HepG2 (cell line): Measurements from ENCODE around the gene CYTH1. TPM values are rescaled to one million over a fixed set of nuclear protein-coding genes. Genes with fewer than 3 reads are reported as not detected.

Experiments used
- HMG20B ChIP-seq: conservative IDR thresholded peaks from 2 replicates; pipeline ENCODE4 v1.6.1; 2016; ENCODE audit warnings: missing genetic modification reagents, missing compliant biosample characterization
- HNRNPLL ChIP-seq: fragments of 200-400 bp; formaldehyde crosslinking; IDR thresholded peaks from 2 replicates; pipeline ENCODE4 v1.6.1; 2017; ENCODE audit warnings: mild to moderate bottlenecking, low read depth, low read length; ENCODE audit not compliant: poor library complexity, severe bottlenecking
- KDM3A ChIP-seq: IDR thresholded peaks from 2 replicates; pipeline ENCODE4 v1.6.1; 2018; ENCODE audit warnings: low read depth, missing compliant biosample characterization
- KLF12 ChIP-seq: sonication (generic); formaldehyde crosslinking; IDR thresholded peaks from 2 replicates; pipeline ENCODE4 v1.4.0; 2020; ENCODE audit warnings: missing genetic modification reagents, borderline replicate concordance
- NRL ChIP-seq: sonication (generic); formaldehyde crosslinking; IDR thresholded peaks from 2 replicates; pipeline ENCODE4 v1.5.0; 2020; ENCODE audit warnings: missing genetic modification reagents, mild to moderate bottlenecking, moderate library complexity, borderline replicate concordance
- RBM22 ChIP-seq: fragments of 200-400 bp; formaldehyde crosslinking; optimal IDR thresholded peaks from 2 replicates; pipeline ENCODE3; 2017; ENCODE audit warnings: mild to moderate bottlenecking, low read length, moderate library complexity
- SCMH1 ChIP-seq: sonication (generic); formaldehyde crosslinking; IDR thresholded peaks from 2 replicates; pipeline ENCODE4 v1.9.0; 2021; ENCODE audit warnings: missing genetic modification reagents, mild to moderate bottlenecking, borderline replicate concordance
- TBX3 ChIP-seq: fragments of 450-650 bp; IDR thresholded peaks from 2 replicates; pipeline ENCODE4 v1.6.1; 2017; ENCODE audit warnings: antibody characterized with exemption, mild to moderate bottlenecking, inconsistent platforms, borderline replicate concordance
- ZNF556 ChIP-seq: sonication (generic); formaldehyde crosslinking; IDR thresholded peaks from 2 replicates; pipeline ENCODE4 v1.4.0; 2020; ENCODE audit warnings: mild to moderate bottlenecking, missing genetic modification reagents, borderline replicate concordance
- ZSCAN29 ChIP-seq: sonication (generic); formaldehyde crosslinking; conservative IDR thresholded peaks from 2 replicates; pipeline ENCODE4 v1.4.0; 2020; ENCODE audit warnings: mild to moderate bottlenecking, missing genetic modification reagents
- polyA plus RNA-seq, 8 experiments: library from polyadenylated mRNA; depleted of rRNA in 3 of 8; stranded (reverse) in 7 of 8; unstranded in 1 of 8; fragments of >200 nt; fragmentation: Illumina TruSeq in 4 of 8; extraction: Trizol in 4 of 8; gene quantifications; 2 replicates each; pipeline versions ENCODE4 v1.2.1 to v1.2.3, GENCODE V29; 2011 to 2016; ENCODE audit warnings: low read depth in 4 of 8, missing spikeins in 1 of 8, mixed read lengths in 1 of 8; ENCODE audit not compliant: insufficient read depth in 1 of 8
- total RNA-seq, 5 experiments: library from RNA; depleted of rRNA; stranded (reverse); fragments of >200 nt; fragmentation: Illumina TruSeq; extraction: Trizol; gene quantifications; 2 replicates each; pipeline ENCODE4 v1.2.3, GENCODE V29; 2016; ENCODE audit warnings: low read depth in 1 of 5
- TF ChIP-seq, protein P1 (sequence below): sonication (generic); formaldehyde crosslinking; IDR thresholded peaks from one replicate; pipeline ENCODE4 v1.5.1; 2020; ENCODE audit warnings: mild to moderate bottlenecking, missing genetic modification reagents; ENCODE audit errors: not compliant biosample characterization
- TF ChIP-seq, protein P2 (sequence below): sonication (generic); formaldehyde crosslinking; IDR thresholded peaks from 2 replicates; pipeline ENCODE4 v1.8.1; 2023; ENCODE audit warnings: mild to moderate bottlenecking, missing genetic modification reagents
- TF ChIP-seq, protein P3 (sequence below): sonication (generic); formaldehyde crosslinking; IDR thresholded peaks from 2 replicates; pipeline ENCODE4 v1.5.0; 2020; ENCODE audit warnings: missing genetic modification reagents, mild to moderate bottlenecking, borderline replicate concordance
- TF ChIP-seq, protein P4 (sequence below): sonication (generic); formaldehyde crosslinking; IDR thresholded peaks from 2 replicates; pipeline ENCODE4 v1.9.0; 2021; ENCODE audit warnings: missing genetic modification reagents, borderline replicate concordance
- TF ChIP-seq, protein P5 (sequence below): sonication (generic); formaldehyde crosslinking; IDR thresholded peaks from 2 replicates; pipeline ENCODE4 v1.4.0; 2020; ENCODE audit warnings: mild to moderate bottlenecking, missing genetic modification reagents

CYTH1 gene
- total and polyA plus RNA-seq, 2 of the 13 experiments (the other 11 are each of a cell fraction or from before 2014, with no cell fraction given): 20.1 to 48.9 TPM

DNA sequence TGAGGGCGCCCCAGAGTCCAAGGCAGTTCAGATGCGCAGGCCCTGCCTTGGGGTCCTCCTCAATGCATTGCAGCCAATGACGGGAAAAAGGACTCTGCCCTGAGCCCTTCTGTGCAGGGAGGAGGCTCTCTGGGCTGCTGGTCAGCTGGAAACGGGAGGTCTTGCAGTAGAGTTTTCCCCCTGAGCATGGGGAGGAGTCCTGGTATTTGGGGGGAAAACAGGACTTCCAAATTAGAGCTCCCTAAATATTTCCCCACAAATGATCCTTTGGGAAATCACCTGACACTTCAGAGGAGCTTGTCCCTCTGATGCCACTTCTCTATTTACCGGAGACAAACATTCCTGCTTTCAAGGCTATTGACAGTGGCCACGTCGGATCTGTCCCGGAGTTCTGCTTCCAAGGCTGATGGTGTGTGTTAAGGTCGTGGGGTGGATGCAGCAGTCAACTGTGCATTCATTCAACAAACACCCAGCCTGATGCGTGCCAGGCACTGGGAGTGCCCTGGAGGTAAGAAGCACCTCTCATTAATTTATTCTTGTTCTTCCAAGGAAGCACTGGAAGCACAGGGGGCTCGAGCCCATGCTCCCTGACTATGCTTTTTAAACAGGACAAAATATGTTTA is 131.9 kb downstream of the CYTH1 start (continued):
- TF ChIP-seq TBX3 (peak; percentile 99), KDM3A (CRISPR knock-in tag) (peak; percentile 62; the same call in 1 of the 2 replicates), NRL (0 out of 2 replicates have a peak, but pooled peaks have one; percentile 36), ZNF556 (no peak), SCMH1 (no peak), KLF12 (CRISPR knock-in tag) (no peak), HNRNPLL (no peak), HMG20B (CRISPR knock-in tag) (peak; percentile 94; the same call in 1 of the 2 replicates), RBM22 (no peak), ZSCAN29 (no peak)
- TF ChIP-seq, protein P1, sequence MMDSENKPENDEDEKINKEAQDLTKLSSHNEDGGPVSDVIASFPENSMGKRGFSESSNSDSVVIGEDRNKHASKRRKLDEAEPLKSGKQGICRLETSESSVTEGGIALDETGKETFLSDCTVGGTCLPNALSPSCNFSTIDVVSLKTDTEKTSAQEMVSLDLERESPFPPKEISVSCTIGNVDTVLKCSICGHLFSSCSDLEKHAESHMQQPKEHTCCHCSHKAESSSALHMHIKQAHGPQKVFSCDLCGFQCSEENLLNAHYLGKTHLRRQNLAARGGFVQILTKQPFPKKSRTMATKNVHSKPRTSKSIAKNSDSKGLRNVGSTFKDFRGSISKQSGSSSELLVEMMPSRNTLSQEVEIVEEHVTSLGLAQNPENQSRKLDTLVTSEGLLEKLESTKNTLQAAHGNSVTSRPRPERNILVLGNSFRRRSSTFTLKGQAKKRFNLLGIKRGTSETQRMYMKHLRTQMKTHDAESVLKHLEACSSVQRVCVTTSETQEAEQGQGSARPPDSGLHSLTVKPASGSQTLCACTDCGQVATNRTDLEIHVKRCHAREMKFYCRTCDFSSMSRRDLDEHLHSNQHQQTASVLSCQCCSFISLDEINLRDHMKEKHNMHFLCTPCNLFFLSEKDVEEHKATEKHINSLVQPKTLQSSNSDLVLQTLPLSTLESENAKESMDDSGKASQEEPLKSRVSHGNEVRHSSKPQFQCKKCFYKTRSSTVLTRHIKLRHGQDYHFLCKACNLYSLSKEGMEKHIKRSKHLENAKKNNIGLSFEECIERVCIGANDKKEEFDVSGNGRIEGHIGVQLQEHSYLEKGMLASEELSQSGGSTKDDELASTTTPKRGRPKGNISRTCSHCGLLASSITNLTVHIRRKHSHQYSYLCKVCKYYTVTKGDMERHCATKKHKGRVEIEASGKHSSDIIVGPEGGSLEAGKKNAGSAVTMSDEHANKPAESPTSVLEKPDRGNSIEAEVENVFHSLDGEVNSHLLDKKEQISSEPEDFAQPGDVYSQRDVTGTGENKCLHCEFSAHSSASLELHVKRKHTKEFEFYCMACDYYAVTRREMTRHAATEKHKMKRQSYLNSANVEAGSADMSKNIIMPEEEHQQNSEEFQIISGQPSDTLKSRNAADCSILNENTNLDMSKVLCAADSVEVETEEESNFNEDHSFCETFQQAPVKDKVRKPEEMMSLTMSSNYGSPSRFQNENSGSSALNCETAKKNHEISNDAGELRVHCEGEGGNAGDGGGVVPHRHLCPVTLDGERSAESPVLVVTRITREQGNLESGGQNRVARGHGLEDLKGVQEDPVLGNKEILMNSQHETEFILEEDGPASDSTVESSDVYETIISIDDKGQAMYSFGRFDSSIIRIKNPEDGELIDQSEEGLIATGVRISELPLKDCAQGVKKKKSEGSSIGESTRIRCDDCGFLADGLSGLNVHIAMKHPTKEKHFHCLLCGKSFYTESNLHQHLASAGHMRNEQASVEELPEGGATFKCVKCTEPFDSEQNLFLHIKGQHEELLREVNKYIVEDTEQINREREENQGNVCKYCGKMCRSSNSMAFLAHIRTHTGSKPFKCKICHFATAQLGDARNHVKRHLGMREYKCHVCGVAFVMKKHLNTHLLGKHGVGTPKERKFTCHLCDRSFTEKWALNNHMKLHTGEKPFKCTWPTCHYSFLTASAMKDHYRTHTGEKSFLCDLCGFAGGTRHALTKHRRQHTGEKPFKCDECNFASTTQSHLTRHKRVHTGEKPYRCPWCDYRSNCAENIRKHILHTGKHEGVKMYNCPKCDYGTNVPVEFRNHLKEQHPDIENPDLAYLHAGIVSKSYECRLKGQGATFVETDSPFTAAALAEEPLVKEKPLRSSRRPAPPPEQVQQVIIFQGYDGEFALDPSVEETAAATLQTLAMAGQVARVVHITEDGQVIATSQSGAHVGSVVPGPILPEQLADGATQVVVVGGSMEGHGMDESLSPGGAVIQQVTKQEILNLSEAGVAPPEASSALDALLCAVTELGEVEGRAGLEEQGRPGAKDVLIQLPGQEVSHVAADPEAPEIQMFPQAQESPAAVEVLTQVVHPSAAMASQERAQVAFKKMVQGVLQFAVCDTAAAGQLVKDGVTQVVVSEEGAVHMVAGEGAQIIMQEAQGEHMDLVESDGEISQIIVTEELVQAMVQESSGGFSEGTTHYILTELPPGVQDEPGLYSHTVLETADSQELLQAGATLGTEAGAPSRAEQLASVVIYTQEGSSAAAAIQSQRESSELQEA (CRISPR knock-in tag): no peak
- TF ChIP-seq, protein P2, sequence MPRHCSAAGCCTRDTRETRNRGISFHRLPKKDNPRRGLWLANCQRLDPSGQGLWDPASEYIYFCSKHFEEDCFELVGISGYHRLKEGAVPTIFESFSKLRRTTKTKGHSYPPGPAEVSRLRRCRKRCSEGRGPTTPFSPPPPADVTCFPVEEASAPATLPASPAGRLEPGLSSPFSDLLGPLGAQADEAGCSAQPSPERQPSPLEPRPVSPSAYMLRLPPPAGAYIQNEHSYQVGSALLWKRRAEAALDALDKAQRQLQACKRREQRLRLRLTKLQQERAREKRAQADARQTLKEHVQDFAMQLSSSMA (CRISPR knock-in tag): no peak
- TF ChIP-seq, protein P3, sequence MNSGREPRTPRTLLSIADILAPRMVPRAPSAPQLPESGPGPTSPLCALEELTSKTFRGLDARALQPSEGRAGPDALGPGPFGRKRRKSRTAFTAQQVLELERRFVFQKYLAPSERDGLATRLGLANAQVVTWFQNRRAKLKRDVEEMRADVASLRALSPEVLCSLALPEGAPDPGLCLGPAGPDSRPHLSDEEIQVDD (CRISPR knock-in tag): no peak
- TF ChIP-seq, protein P4, sequence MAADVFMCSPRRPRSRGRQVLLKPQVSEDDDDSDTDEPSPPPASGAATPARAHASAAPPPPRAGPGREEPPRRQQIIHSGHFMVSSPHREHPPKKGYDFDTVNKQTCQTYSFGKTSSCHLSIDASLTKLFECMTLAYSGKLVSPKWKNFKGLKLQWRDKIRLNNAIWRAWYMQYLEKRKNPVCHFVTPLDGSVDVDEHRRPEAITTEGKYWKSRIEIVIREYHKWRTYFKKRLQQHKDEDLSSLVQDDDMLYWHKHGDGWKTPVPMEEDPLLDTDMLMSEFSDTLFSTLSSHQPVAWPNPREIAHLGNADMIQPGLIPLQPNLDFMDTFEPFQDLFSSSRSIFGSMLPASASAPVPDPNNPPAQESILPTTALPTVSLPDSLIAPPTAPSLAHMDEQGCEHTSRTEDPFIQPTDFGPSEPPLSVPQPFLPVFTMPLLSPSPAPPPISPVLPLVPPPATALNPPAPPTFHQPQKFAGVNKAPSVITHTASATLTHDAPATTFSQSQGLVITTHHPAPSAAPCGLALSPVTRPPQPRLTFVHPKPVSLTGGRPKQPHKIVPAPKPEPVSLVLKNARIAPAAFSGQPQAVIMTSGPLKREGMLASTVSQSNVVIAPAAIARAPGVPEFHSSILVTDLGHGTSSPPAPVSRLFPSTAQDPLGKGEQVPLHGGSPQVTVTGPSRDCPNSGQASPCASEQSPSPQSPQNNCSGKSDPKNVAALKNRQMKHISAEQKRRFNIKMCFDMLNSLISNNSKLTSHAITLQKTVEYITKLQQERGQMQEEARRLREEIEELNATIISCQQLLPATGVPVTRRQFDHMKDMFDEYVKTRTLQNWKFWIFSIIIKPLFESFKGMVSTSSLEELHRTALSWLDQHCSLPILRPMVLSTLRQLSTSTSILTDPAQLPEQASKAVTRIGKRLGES (CRISPR knock-in tag): no peak
- TF ChIP-seq, protein P5, sequence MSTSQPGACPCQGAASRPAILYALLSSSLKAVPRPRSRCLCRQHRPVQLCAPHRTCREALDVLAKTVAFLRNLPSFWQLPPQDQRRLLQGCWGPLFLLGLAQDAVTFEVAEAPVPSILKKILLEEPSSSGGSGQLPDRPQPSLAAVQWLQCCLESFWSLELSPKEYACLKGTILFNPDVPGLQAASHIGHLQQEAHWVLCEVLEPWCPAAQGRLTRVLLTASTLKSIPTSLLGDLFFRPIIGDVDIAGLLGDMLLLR (CRISPR knock-in tag): no peak; the same call in 1 of the 2 replicates
